Endothelial cell (in vitro differentiated cells): ENCODE results near the gene STAT5A. TPM values are rescaled to one million over a fixed set of nuclear protein-coding genes. Genes with fewer than 3 reads are reported as not detected.
"Not testable (repeated sequence)": the region's sequence is repeated elsewhere in the genome, so short reads cannot be mapped to it uniquely, and the experiment has no call there.

Experiments used
- DNase-seq: peaks from one replicate; pipeline ENCODE4 v3.0.0; 2021; ENCODE audit warnings: low spot score
- H3K27ac Mint-ChIP-seq: one replicate; pipeline ENCODE4 v1.8.0; 2021; ENCODE audit warnings: mixed read lengths, inconsistent platforms; ENCODE audit not compliant: unreplicated experiment
- H3K27me3 Mint-ChIP-seq: one replicate; pipeline ENCODE4 v1.8.0; 2021; ENCODE audit warnings: mild to moderate bottlenecking, moderate library complexity, mixed read lengths, inconsistent platforms; ENCODE audit not compliant: unreplicated experiment
- H3K36me3 Mint-ChIP-seq: one replicate; pipeline ENCODE4 v1.8.0; 2021; ENCODE audit warnings: mild to moderate bottlenecking, low read depth, mixed read lengths, inconsistent platforms; ENCODE audit not compliant: unreplicated experiment
- H3K4me1 Mint-ChIP-seq: one replicate; pipeline ENCODE4 v1.8.0; 2021; ENCODE audit warnings: mild to moderate bottlenecking, mixed read lengths, inconsistent platforms; ENCODE audit not compliant: unreplicated experiment
- H3K4me3 Mint-ChIP-seq: one replicate; pipeline ENCODE4 v1.8.0; 2021; ENCODE audit warnings: mild to moderate bottlenecking, mixed read lengths, inconsistent platforms; ENCODE audit not compliant: unreplicated experiment
- H3K9me3 Mint-ChIP-seq: one replicate; pipeline ENCODE4 v1.8.0; 2021; ENCODE audit warnings: mixed read lengths, inconsistent platforms; ENCODE audit not compliant: unreplicated experiment
- total RNA-seq: library from RNA; stranded (reverse); fragmentation: NEBNext Ultra II Directional; extraction: Animal tissue kit (Norgen Biotek cat#: 25700); gene quantifications from one replicate; pipeline ENCODE4 v1.2.1, GENCODE V29; 2021; ENCODE audit not compliant: unreplicated experiment
- TF ChIP-seq, protein P1 (sequence below): fragments of 200-600 bp; sonication (generic); IDR thresholded peaks from one replicate; pipeline ENCODE4 v1.5.0; 2021; ENCODE audit warnings: antibody characterized with exemption; ENCODE audit not compliant: unreplicated experiment

Gene STAT5A
- total RNA-seq, 1 donor from 2014 or later, result 67.2 TPM

DNA sequence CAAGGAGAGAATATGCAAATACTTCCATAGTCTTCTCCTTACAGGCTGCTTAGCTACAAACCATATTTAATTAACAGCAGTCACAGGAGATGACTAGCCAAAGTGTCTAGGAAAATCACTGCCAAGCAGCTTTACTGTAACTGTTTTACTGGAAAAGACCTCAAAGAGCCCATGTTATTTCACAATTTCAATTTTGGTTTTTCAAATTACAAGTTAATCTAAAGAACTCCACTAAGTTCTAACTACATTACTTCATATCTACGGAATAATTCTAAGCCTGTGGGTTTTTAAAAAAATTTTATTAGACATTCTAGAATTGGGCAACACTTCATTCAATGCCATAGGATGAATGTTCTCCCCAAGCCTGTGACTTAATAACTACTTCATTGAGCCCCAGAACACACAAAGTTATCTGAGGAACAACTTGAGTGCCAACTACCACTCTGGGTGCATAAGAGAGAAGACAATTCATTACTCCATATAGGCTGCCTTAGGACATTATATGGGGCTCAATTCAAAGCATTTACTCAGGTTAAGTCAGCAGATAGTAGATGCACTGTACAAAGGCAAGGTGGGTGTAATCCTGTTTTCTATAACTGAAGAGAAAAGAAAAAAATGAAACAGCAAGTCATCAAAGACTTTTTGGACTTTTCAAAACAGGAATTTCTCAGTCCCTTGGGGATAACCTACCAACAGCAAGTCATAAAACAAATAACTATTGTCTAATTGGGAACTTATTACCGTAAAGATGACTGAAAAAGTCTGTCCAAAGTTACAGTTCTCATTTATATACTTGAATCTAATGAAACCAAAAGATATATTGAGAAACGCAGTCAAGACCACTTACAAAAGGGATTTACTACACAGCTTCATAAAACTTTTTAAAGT, 66.9 kb downstream of the STAT5A start:
- H3K27me3 Mint-ChIP-seq, result no peaks in the 10 kb centered on the region
- no peak overlapping the region for H3K27ac Mint-ChIP-seq
- peaks cover 3% of the 10 kb centered on the region for H3K4me1 Mint-ChIP-seq
- TF ChIP-seq, protein P1, sequence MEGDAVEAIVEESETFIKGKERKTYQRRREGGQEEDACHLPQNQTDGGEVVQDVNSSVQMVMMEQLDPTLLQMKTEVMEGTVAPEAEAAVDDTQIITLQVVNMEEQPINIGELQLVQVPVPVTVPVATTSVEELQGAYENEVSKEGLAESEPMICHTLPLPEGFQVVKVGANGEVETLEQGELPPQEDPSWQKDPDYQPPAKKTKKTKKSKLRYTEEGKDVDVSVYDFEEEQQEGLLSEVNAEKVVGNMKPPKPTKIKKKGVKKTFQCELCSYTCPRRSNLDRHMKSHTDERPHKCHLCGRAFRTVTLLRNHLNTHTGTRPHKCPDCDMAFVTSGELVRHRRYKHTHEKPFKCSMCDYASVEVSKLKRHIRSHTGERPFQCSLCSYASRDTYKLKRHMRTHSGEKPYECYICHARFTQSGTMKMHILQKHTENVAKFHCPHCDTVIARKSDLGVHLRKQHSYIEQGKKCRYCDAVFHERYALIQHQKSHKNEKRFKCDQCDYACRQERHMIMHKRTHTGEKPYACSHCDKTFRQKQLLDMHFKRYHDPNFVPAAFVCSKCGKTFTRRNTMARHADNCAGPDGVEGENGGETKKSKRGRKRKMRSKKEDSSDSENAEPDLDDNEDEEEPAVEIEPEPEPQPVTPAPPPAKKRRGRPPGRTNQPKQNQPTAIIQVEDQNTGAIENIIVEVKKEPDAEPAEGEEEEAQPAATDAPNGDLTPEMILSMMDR, result no peak
- no peaks in the 10 kb centered on the region for H3K9me3 Mint-ChIP-seq
- no peaks in the 10 kb centered on the region for H3K36me3 Mint-ChIP-seq
- H3K4me3 Mint-ChIP-seq, result no peak overlapping the region
- no peak for DNase-seq

- no peaks in the 10 kb centered on the region for H3K36me3 Mint-ChIP-seq
- DNase-seq, result no peak
- TF ChIP-seq, protein P1, result no peak
- peak overlapping the region; percentile 36 for H3K27ac Mint-ChIP-seq
- H3K4me1 Mint-ChIP-seq, result peaks cover 13% of the 10 kb centered on the region
- no peak overlapping the region for H3K4me3 Mint-ChIP-seq
- no peaks in the 10 kb centered on the region for H3K9me3 Mint-ChIP-seq
- H3K27me3 Mint-ChIP-seq, result no peaks in the 10 kb centered on the region
Observed at GRCh38 chr17:42358434-42358833, 70.1 kb downstream of the STAT5A start.

DNA sequence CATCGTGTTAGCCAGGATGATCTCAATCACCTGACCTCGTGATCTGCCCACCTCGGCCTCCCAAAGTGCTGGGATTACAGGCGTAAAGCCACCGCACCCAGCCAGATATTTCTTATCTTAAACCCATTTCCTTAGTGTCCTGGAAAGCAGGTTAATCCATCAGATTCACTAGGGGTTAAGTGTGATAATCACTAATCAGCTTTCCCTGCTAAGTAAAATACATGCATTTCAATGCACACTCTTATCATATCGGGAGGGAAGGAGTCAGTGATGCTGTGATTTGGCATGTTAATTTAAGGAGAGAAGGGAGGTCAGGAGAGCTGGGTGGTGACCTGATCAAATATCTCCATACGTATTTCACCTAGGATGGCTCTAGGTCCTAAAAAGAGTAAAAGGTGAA, 70.8 kb downstream of the STAT5A start:
- TF ChIP-seq, protein P1, result no peak
- DNase-seq, result no peak
- H3K9me3 Mint-ChIP-seq, result no peaks in the 10 kb centered on the region
- H3K27me3 Mint-ChIP-seq, result no peaks in the 10 kb centered on the region
- H3K36me3 Mint-ChIP-seq, result no peaks in the 10 kb centered on the region
- no peak overlapping the region for H3K27ac Mint-ChIP-seq
- H3K4me1 Mint-ChIP-seq, result peaks cover 13% of the 10 kb centered on the region
- H3K4me3 Mint-ChIP-seq, result no peak overlapping the region

- H3K36me3 Mint-ChIP-seq, H3K9me3 Mint-ChIP-seq, DNase-seq, H3K27ac Mint-ChIP-seq, H3K27me3 Mint-ChIP-seq, H3K4me3 Mint-ChIP-seq: not testable (repeated sequence)
- H3K4me1 Mint-ChIP-seq, result peaks cover 16% of the 10 kb centered on the region
Observed at GRCh38 chr17:42360388-42360787, 72.1 kb downstream of the STAT5A start.

Other genes with a start within 250 kb of the STAT5A start
- gene C17orf113, start 237.9 kb upstream of the STAT5A start, total RNA-seq, result 1.6 TPM
- gene ZNF385C, start 190.0 kb upstream of the STAT5A start, total RNA-seq, result 1.3 TPM
- gene DHX58, start 175.8 kb upstream of the STAT5A start, total RNA-seq, result 0.41 TPM
- 22.8 TPM for gene KAT2A, start 167.1 kb upstream of the STAT5A start, total RNA-seq
- gene HSPB9, start 165.7 kb upstream of the STAT5A start, total RNA-seq, result not detected
- gene RAB5C, start 133.5 kb upstream of the STAT5A start, total RNA-seq, result 144 TPM
- gene KCNH4, start 107.4 kb upstream of the STAT5A start, total RNA-seq, result 0.08 TPM
- gene HCRT, start 103.0 kb upstream of the STAT5A start, total RNA-seq, result not detected
- gene GHDC, start 94.0 kb upstream of the STAT5A start, total RNA-seq, result 7.2 TPM
- 40.2 TPM for gene STAT5B, start 12.1 kb upstream of the STAT5A start, total RNA-seq
- 160 TPM for gene STAT3, start 99.9 kb downstream of the STAT5A start, total RNA-seq
- gene CAVIN1, start 134.8 kb downstream of the STAT5A start, total RNA-seq, result 334 TPM
- gene ATP6V0A1, start 170.4 kb downstream of the STAT5A start, total RNA-seq, result 103 TPM
- 24.2 TPM for gene NAGLU, start 247.7 kb downstream of the STAT5A start, total RNA-seq